Activated B cell treated with CpG ODN at 0.5 μM for 24 hours (primary cell): ENCODE results near the gene PRODH2. TPM values are rescaled to one million over a fixed set of nuclear protein-coding genes. Genes with fewer than 3 reads are reported as not detected.

Experiments used
- ATAC-seq: fragments of 200-7000 bp; cut with Tn5 transposase; one replicate; pipeline ENCODE4 v1.10.0; 2021; ENCODE audit warnings: low read depth, mild to moderate bottlenecking, moderate library complexity
- CTCF ChIA-PET: fragments of 350-600 bp; sonication (Branson Sonifier 250); formaldehyde crosslinking; loops from one replicate; lab custom pipeline; 2021; ENCODE audit warnings: antibody characterized with exemption; lab: Charles Lee
- POLR2A ChIA-PET: fragments of 350-600 bp; sonication (Branson Sonifier 250); formaldehyde crosslinking; loops from one replicate; lab custom pipeline; 2021; ENCODE audit warnings: antibody characterized with exemption; lab: Charles Lee
- DNase-seq: peaks from one replicate; pipeline ENCODE4 v3.0.0; 2022
- H3K27ac Mint-ChIP-seq: one replicate; pipeline ENCODE4 v1.8.0; 2020; ENCODE audit warnings: mixed read lengths
- H3K27me3 Mint-ChIP-seq: one replicate; pipeline ENCODE4 v1.8.0; 2021; ENCODE audit warnings: mixed read lengths
- H3K36me3 Mint-ChIP-seq: one replicate; pipeline ENCODE4 v1.8.0; 2021; ENCODE audit warnings: low read depth, mixed read lengths
- H3K4me1 Mint-ChIP-seq: one replicate; pipeline ENCODE4 v1.8.0; 2021; ENCODE audit warnings: mixed read lengths
- H3K4me3 Mint-ChIP-seq: one replicate; pipeline ENCODE4 v1.8.0; 2020; ENCODE audit warnings: mild to moderate bottlenecking, mixed read lengths
- H3K9me3 Mint-ChIP-seq: one replicate; pipeline ENCODE4 v1.8.0; 2020; ENCODE audit warnings: mixed read lengths
- CTCF ChIP-seq: fragments of 200-600 bp; IDR thresholded peaks from one replicate; pipeline ENCODE4 v1.8.0; 2022; ENCODE audit warnings: antibody characterized with exemption, mild to moderate bottlenecking
- intact Hi-C: fragments of 100-400 bp; cut with micrococcal nuclease; formaldehyde crosslinking; loops from one replicate; pipeline ENCODE4 v1.15.1; 2024
- total RNA-seq: library from RNA; stranded (reverse); gene quantifications from 2 replicates; pipeline ENCODE4 v1.2.3, GENCODE V29; 2022

Gene PRODH2
- total RNA-seq, 1 donor from 2014 or later, result not detected

- peaks cover 59% of the 10 kb centered on the region for H3K27me3 Mint-ChIP-seq
- TF ChIP-seq CTCF, result no peak
- no peaks in the 10 kb centered on the region for H3K36me3 Mint-ChIP-seq
- peaks cover 12% of the 10 kb centered on the region for H3K4me1 Mint-ChIP-seq
- H3K4me3 Mint-ChIP-seq, result no peak overlapping the region
- ChIA-PET CTCF (no interaction called here), POLR2A (no interaction called here)
- DNase-seq (no peak), ATAC-seq (no peak)
- H3K9me3 Mint-ChIP-seq, result no peaks in the 10 kb centered on the region
- intact Hi-C loops, result no loop called here
- H3K27ac Mint-ChIP-seq, result no peak overlapping the region
These were observed 46.8 kb upstream of the PRODH2 start for GRCh38 chr19:35859414-35859813.

- Mint-ChIP-seq H3K4me3 (peak overlapping the region; percentile 1), H3K36me3 (no peaks in the 10 kb centered on the region), H3K9me3 (no peaks in the 10 kb centered on the region), H3K4me1 (peaks cover 12% of the 10 kb centered on the region), H3K27me3 (peaks cover 57% of the 10 kb centered on the region), H3K27ac (no peak overlapping the region)
- ChIA-PET POLR2A (no interaction called here), CTCF (no interaction called here)
- TF ChIP-seq CTCF, result no peak
- DNase-seq (no peak), ATAC-seq (no peak)
- intact Hi-C loops, result no loop called here
These were observed 45.7 kb upstream of the PRODH2 start for GRCh38 chr19:35858311-35858710.

GRCh38 chr19:35856546-35857149 lies 44.0 kb upstream of the PRODH2 start, which contains the start of gene KIRREL2:
Gene KIRREL2 (plus strand): TSS chr19:35856911. CDS start chr19:35857120, 209 bp downstream.
- CTCF ChIA-PET, result no interaction called here
- TF ChIP-seq CTCF, result no peak
- ATAC-seq (peak; percentile 28), DNase-seq (peak; percentile 38)
- no peaks in the 10 kb centered on the region for H3K9me3 Mint-ChIP-seq
- POLR2A ChIA-PET, result no interaction called here
- peaks cover 14% of the 10 kb centered on the region for H3K4me1 Mint-ChIP-seq
- intact Hi-C loops, result no loop called here
- no peaks in the 10 kb centered on the region for H3K36me3 Mint-ChIP-seq
- no peak within 1 kb of the TSS for H3K27ac Mint-ChIP-seq
- H3K4me3 Mint-ChIP-seq, result peak within 1 kb of the TSS; percentile 78
- peaks cover 54% of the 10 kb centered on the region for H3K27me3 Mint-ChIP-seq

GRCh38 chr19:35853038-35853756 lies 40.6 kb upstream of the PRODH2 start:
- Mint-ChIP-seq H3K36me3 (no peaks in the 10 kb centered on the region), H3K27ac (no peak overlapping the region), H3K27me3 (peaks cover 37% of the 10 kb centered on the region), H3K4me3 (no peak overlapping the region), H3K9me3 (no peaks in the 10 kb centered on the region), H3K4me1 (peaks cover 9% of the 10 kb centered on the region)
- ChIA-PET POLR2A (no interaction called here), CTCF (no interaction called here)
- DNase-seq, result no peak
- TF ChIP-seq CTCF, result no peak
- ATAC-seq, result no peak
- intact Hi-C loops, result no loop called here

GRCh38 chr19:35852029-35852780 lies 39.6 kb upstream of the PRODH2 start, which contains the start of gene NPHS1:
Gene NPHS1 (minus strand): TSS chr19:35852504. CDS start chr19:35851837, 667 bp downstream.
- H3K9me3 Mint-ChIP-seq, result no peaks in the 10 kb centered on the region
- peaks cover 37% of the 10 kb centered on the region for H3K27me3 Mint-ChIP-seq
- no peak for DNase-seq
- peaks cover 6% of the 10 kb centered on the region for H3K4me1 Mint-ChIP-seq
- H3K4me3 Mint-ChIP-seq, result no peak within 1 kb of the TSS
- ChIA-PET POLR2A (no interaction called here), CTCF (no interaction called here)
- no peak for ATAC-seq
- TF ChIP-seq CTCF, result no peak
- H3K27ac Mint-ChIP-seq, result no peak within 1 kb of the TSS
- intact Hi-C loops, result no loop called here
- no peaks in the 10 kb centered on the region for H3K36me3 Mint-ChIP-seq
